MM.1S (cell line): ENCODE data around the gene ITSN1.

ENCODE experiments used
- DNase-seq: peaks from one replicate; pipeline ENCODE4 v3.0.0-alpha.2; 2015
- H2AFZ ChIP-seq: fragments of 300-600 bp; sonication (generic); 2 replicates; pipeline ENCODE4 v1.6.0; 2016; ENCODE audit warnings: antibody characterized with exemption, low read length
- H3F3A ChIP-seq: fragments of 300-600 bp; sonication (generic); 2 replicates; pipeline ENCODE4 v1.6.1; 2016; ENCODE audit warnings: mild to moderate bottlenecking, antibody characterized with exemption, low read length, moderate library complexity, mixed read lengths; ENCODE audit not compliant: insufficient read depth
- H3K27ac ChIP-seq: fragments of 300-600 bp; sonication (generic); 2 replicates; pipeline ENCODE4 v1.5.1; 2016; ENCODE audit warnings: mild to moderate bottlenecking, low read length
- H3K27me3 ChIP-seq: fragments of 300-600 bp; sonication (generic); replicated peaks from 2 replicates; pipeline ENCODE4 v1.6.0; 2016; ENCODE audit warnings: low read length; ENCODE audit not compliant: insufficient read depth
- H3K36me3 ChIP-seq: fragments of 300-600 bp; sonication (generic); replicated peaks from 2 replicates; pipeline ENCODE4 v1.6.1; 2016; ENCODE audit warnings: mild to moderate bottlenecking, low read length, mixed read lengths; ENCODE audit not compliant: insufficient read depth
- H3K4me1 ChIP-seq: fragments of 300-600 bp; sonication (generic); 2 replicates; pipeline ENCODE4 v1.6.1; 2016; ENCODE audit warnings: low read length, mixed read lengths
- H3K4me2 ChIP-seq: fragments of 300-600 bp; sonication (generic); 2 replicates; pipeline ENCODE4 v1.6.0; 2016; ENCODE audit warnings: low read depth, low read length
- H3K4me3 ChIP-seq: fragments of 300-600 bp; sonication (generic); 2 replicates; pipeline ENCODE4 v1.5.1; 2016; ENCODE audit warnings: low read length, mixed read lengths
- H3K79me2 ChIP-seq: fragments of 300-600 bp; sonication (generic); 2 replicates; pipeline ENCODE4 v1.6.1; 2016; ENCODE audit warnings: mixed run types, low read length, mixed read lengths
- H3K9ac ChIP-seq: fragments of 300-600 bp; sonication (generic); 2 replicates; pipeline ENCODE4 v1.6.1; 2016; ENCODE audit warnings: low read length, mixed read lengths
- H3K9me2 ChIP-seq: fragments of 300-600 bp; sonication (generic); replicated peaks from 2 replicates; pipeline ENCODE4 v1.6.1; 2016; ENCODE audit warnings: mild to moderate bottlenecking, low read length, mixed read lengths; ENCODE audit not compliant: insufficient read depth
- H3K9me3 ChIP-seq: fragments of 300-600 bp; sonication (generic); replicated peaks from 2 replicates; pipeline ENCODE4 v1.6.1; 2016; ENCODE audit warnings: mild to moderate bottlenecking, low read length, mixed read lengths; ENCODE audit not compliant: insufficient read depth
- H4K20me1 ChIP-seq: fragments of 300-600 bp; sonication (generic); 2 replicates; pipeline ENCODE4 v1.6.1; 2016; ENCODE audit warnings: mild to moderate bottlenecking, low read length, moderate library complexity, mixed read lengths; ENCODE audit not compliant: insufficient read depth
- CTCF ChIP-seq: fragments of 300-600 bp; sonication (generic); IDR thresholded peaks from 2 replicates; pipeline ENCODE4 v1.5.1; 2016; ENCODE audit warnings: antibody characterized with exemption, low read length, mixed read lengths
- EZH2 ChIP-seq: fragments of 300-600 bp; sonication (generic); optimal IDR thresholded peaks from 2 replicates; pipeline ENCODE3; 2017; ENCODE audit warnings: low read depth, mild to moderate bottlenecking, antibody characterized with exemption, low read length, mixed read lengths
- EZH2phosphoT487 ChIP-seq: fragments of 300-600 bp; sonication (generic); IDR thresholded peaks from 2 replicates; pipeline ENCODE4 v1.6.1; 2018; ENCODE audit warnings: antibody characterized with exemption, low read length

Gene ITSN1

GRCh38 chr21:33890187-33890586, 247.9 kb downstream of the ITSN1 start:
- Histone ChIP-seq H3K79me2 (no peaks in the 10 kb centered on the region), H3K36me3 (no peaks in the 10 kb centered on the region)
- TF ChIP-seq CTCF, result no peak
- TF ChIP-seq EZH2phosphoT487, result no peak
- no peak for TF ChIP-seq EZH2

GRCh38 chr21:33892853-33893252, 250.6 kb downstream of the ITSN1 start:
- no peak for DNase-seq

More at GRCh38 chr21:33890187-33890586, 247.9 kb downstream of the ITSN1 start:
- Histone ChIP-seq H3F3A (no peaks in the 10 kb centered on the region), H3K4me3 (no peak overlapping the region), H3K4me2 (no peak overlapping the region), H4K20me1 (no peaks in the 10 kb centered on the region), H3K27me3 (no peaks in the 10 kb centered on the region), H3K9me2 (no peaks in the 10 kb centered on the region), H2AFZ (no peak overlapping the region), H3K4me1 (peaks cover 3% of the 10 kb centered on the region; the same call in 1 of the 2 replicates), H3K9me3 (no peaks in the 10 kb centered on the region), H3K27ac (no peak overlapping the region), H3K9ac (no peak overlapping the region)
- no peak for DNase-seq

GRCh38 chr21:33893917-33894316, 251.6 kb downstream of the ITSN1 start:
- H3K27me3 ChIP-seq, result no peaks in the 10 kb centered on the region
- H3K79me2 ChIP-seq, result no peaks in the 10 kb centered on the region
- H3K4me1 ChIP-seq, result peaks cover 3% of the 10 kb centered on the region; the same call in 1 of the 2 replicates
- H3K9me2 ChIP-seq, result no peaks in the 10 kb centered on the region
- no peak overlapping the region for H3K4me2 ChIP-seq
- H3K9ac ChIP-seq, result no peak overlapping the region
- no peaks in the 10 kb centered on the region for H3F3A ChIP-seq
- H3K9me3 ChIP-seq, result no peaks in the 10 kb centered on the region
- no peak overlapping the region for H2AFZ ChIP-seq
- H3K27ac ChIP-seq, result no peak overlapping the region
- no peak overlapping the region for H3K4me3 ChIP-seq
- H3K36me3 ChIP-seq, result no peaks in the 10 kb centered on the region
- DNase-seq, result no peak
- no peaks in the 10 kb centered on the region for H4K20me1 ChIP-seq
- no peak for TF ChIP-seq EZH2
- TF ChIP-seq CTCF, result no peak

More at GRCh38 chr21:33892853-33893252, 250.6 kb downstream of the ITSN1 start:
- Histone ChIP-seq H3K36me3 (no peaks in the 10 kb centered on the region), H3K27me3 (no peaks in the 10 kb centered on the region), H3F3A (no peaks in the 10 kb centered on the region), H3K9ac (no peak overlapping the region), H3K4me1 (peaks cover 3% of the 10 kb centered on the region; the same call in 1 of the 2 replicates), H2AFZ (no peak overlapping the region), H3K27ac (no peak overlapping the region), H3K4me3 (no peak overlapping the region), H3K9me2 (no peaks in the 10 kb centered on the region), H3K79me2 (no peaks in the 10 kb centered on the region), H3K9me3 (no peaks in the 10 kb centered on the region), H3K4me2 (no peak overlapping the region), H4K20me1 (no peaks in the 10 kb centered on the region)
- TF ChIP-seq EZH2, result no peak
- TF ChIP-seq CTCF, result no peak
- no peak for TF ChIP-seq EZH2phosphoT487
